NCI-H1417 treated with DMSO at 0.1 percent for 48 hours (cell line): Measurements from ENCODE around the gene CCL20.
"Not testable (repeated sequence)": the region's sequence is repeated elsewhere in the genome, so short reads cannot be mapped to it uniquely, and the experiment has no call there.

Experiments
- DNase-seq: peaks from one replicate; lab custom pipeline; 2025; lab: John Stamatoyannopoulos, UW

The CCL20 gene

GRCh38 chr2:227834423-227834822 is 20.8 kb downstream of the CCL20 start:
- DNase-seq: no peak

- DNase-seq: no peak
Observed at GRCh38 chr2:227834916-227835650, 21.4 kb downstream of the CCL20 start.

GRCh38 chr2:227839339-227840129 is 25.9 kb downstream of the CCL20 start:
- not testable (repeated sequence) for DNase-seq

- DNase-seq: no peak
Observed at GRCh38 chr2:227846831-227847230, 33.2 kb downstream of the CCL20 start.

GRCh38 chr2:227848146-227848545 is 34.5 kb downstream of the CCL20 start:
- DNase-seq: no peak

GRCh38 chr2:227848586-227848985 is 34.9 kb downstream of the CCL20 start:
- DNase-seq: no peak

GRCh38 chr2:227849906-227850305 is 36.3 kb downstream of the CCL20 start:
- DNase-seq: no peak

- no peak for DNase-seq
Observed at GRCh38 chr2:227853204-227853629, 39.6 kb downstream of the CCL20 start.

- no peak for DNase-seq
Observed at GRCh38 chr2:227853765-227854271, 40.2 kb downstream of the CCL20 start.

GRCh38 chr2:227855440-227855839 is 41.8 kb downstream of the CCL20 start:
- DNase-seq: no peak

GRCh38 chr2:227856697-227857096 is 43.1 kb downstream of the CCL20 start:
- DNase-seq: no peak

GRCh38 chr2:227860221-227860641 is 46.6 kb downstream of the CCL20 start:
- DNase-seq: no peak

- DNase-seq: no peak
Observed at GRCh38 chr2:227861011-227861410, 47.4 kb downstream of the CCL20 start.

- no peak for DNase-seq
Observed at GRCh38 chr2:227862227-227862740, 48.6 kb downstream of the CCL20 start.

- no peak for DNase-seq
Observed at GRCh38 chr2:227862741-227863588, 49.3 kb downstream of the CCL20 start.

GRCh38 chr2:227864161-227864756 is 50.6 kb downstream of the CCL20 start:
- DNase-seq: no peak

- DNase-seq: no peak
Observed at GRCh38 chr2:227865291-227865690, 51.6 kb downstream of the CCL20 start.
